Measurements from ENCODE around the gene PPP1R7. TPM values are rescaled to one million over a fixed set of nuclear protein-coding genes. Genes with fewer than 3 reads are reported as not detected.

PPP1R7 gene
- total RNA-seq, 4 donors from 2014 or later: 58.7 to 74.0 (median 68.8) TPM

- no peak overlapping the region for H3K27ac ChIP-seq
- intact Hi-C loops (cut with DNase I): no loop called here
- no peak overlapping the region for H3K4me3 ChIP-seq (replicated peaks in 1 of 3)
- no peak for DNase-seq
- no peaks in the 10 kb centered on the region for H3K9me3 ChIP-seq
- no peaks in the 10 kb centered on the region for H3K27me3 ChIP-seq
- no peaks in the 10 kb centered on the region for H3K4me1 ChIP-seq
- H3K36me3 ChIP-seq: no peaks in the 10 kb centered on the region
- TF ChIP-seq, protein P1, sequence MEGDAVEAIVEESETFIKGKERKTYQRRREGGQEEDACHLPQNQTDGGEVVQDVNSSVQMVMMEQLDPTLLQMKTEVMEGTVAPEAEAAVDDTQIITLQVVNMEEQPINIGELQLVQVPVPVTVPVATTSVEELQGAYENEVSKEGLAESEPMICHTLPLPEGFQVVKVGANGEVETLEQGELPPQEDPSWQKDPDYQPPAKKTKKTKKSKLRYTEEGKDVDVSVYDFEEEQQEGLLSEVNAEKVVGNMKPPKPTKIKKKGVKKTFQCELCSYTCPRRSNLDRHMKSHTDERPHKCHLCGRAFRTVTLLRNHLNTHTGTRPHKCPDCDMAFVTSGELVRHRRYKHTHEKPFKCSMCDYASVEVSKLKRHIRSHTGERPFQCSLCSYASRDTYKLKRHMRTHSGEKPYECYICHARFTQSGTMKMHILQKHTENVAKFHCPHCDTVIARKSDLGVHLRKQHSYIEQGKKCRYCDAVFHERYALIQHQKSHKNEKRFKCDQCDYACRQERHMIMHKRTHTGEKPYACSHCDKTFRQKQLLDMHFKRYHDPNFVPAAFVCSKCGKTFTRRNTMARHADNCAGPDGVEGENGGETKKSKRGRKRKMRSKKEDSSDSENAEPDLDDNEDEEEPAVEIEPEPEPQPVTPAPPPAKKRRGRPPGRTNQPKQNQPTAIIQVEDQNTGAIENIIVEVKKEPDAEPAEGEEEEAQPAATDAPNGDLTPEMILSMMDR (IDR thresholded peaks at IDR 0.05): no peak
- no peak for TF ChIP-seq POLR2A (IDR thresholded peaks at IDR 0.05)
- WGBS, 2 donors: 80 to 93% methylated on average over 1 to 2 of the region's 3 CpGs
Measured at GRCh38 chr2:241205086-241205485, 54.8 kb downstream of the PPP1R7 start.

DNA sequence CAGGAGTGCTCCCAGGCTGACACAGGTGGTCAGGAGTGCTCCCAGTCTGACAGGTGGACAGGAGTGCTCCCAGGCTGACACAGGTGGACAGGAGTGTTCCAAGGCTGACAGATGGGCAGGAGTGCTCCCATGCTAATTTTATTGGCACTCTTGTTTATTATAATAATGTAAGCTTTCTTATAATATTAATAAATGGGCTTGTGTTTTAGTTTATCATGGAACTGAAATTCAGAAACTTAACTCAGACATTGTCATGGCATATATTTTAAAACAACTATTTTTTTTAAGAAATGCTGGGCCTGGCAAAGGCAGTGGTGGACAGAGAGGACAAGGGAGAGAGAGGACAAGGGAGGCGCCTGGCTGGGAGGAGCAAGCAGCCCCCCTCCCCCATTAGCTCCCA lies 56.9 kb downstream of the PPP1R7 start:
- H3K36me3 ChIP-seq: no peaks in the 10 kb centered on the region
- WGBS, 2 donors: 70 to 74% methylated on average over 1 of the region's 1 CpG
- TF ChIP-seq, protein P1 (IDR thresholded peaks at IDR 0.05): no peak
- TF ChIP-seq POLR2A (IDR thresholded peaks at IDR 0.05): no peak
- intact Hi-C loops (cut with DNase I): no loop called here
- H3K9me3 ChIP-seq: no peaks in the 10 kb centered on the region
- no peaks in the 10 kb centered on the region for H3K4me1 ChIP-seq
- H3K27ac ChIP-seq: no peak overlapping the region
- no peaks in the 10 kb centered on the region for H3K27me3 ChIP-seq
- DNase-seq: no peak
- H3K4me3 ChIP-seq (replicated peaks in 1 of 3): no peak overlapping the region

- Histone ChIP-seq H3K9me3 (no peaks in the 10 kb centered on the region), H3K27me3 (no peaks in the 10 kb centered on the region), H3K27ac (no peak overlapping the region), H3K4me3 (replicated peaks in 1 of 3) (no peak overlapping the region), H3K4me1 (no peaks in the 10 kb centered on the region), H3K36me3 (no peaks in the 10 kb centered on the region)
- no peak for DNase-seq
- intact Hi-C loops (cut with DNase I): no loop called here
- 55 to 76% methylated on average over 6 of the region's 6 CpGs for WGBS, 2 donors
- TF ChIP-seq, protein P1 (IDR thresholded peaks at IDR 0.05): no peak
- no peak for TF ChIP-seq POLR2A (IDR thresholded peaks at IDR 0.05)
Measured at GRCh38 chr2:241207641-241208040, 57.4 kb downstream of the PPP1R7 start.

DNA sequence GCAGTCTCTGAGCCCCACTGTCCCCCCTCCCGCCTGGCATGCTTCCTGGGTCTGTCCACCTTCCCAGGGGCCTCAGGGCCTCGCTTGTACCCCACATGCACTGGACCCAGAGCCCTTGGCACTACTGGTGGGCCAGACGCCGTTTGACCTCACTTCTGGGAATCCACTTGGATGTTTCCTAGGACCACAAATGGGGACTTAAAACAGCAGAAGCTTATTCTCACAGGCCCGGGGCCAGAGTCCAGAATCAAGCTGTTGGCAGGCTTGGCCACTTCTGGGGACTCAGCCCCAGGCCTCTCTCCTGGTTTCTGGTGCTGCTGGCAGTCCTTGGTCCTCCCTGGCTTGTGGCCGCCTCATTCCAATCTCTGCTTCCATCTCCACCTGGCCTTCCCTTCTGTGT lies 57.8 kb downstream of the PPP1R7 start:
- no peak for TF ChIP-seq POLR2A (IDR thresholded peaks at IDR 0.05)
- TF ChIP-seq, protein P1 (IDR thresholded peaks at IDR 0.05): no peak
- Histone ChIP-seq H3K36me3 (no peaks in the 10 kb centered on the region), H3K27ac (no peak overlapping the region), H3K4me3 (replicated peaks in 1 of 3) (no peak overlapping the region), H3K9me3 (no peaks in the 10 kb centered on the region), H3K4me1 (no peaks in the 10 kb centered on the region), H3K27me3 (no peaks in the 10 kb centered on the region)
- intact Hi-C loops (cut with DNase I): no loop called here
- 53 to 81% methylated on average over 2 to 3 of the region's 6 CpGs for WGBS, 2 donors
- DNase-seq: no peak

- Histone ChIP-seq H3K4me3 (replicated peaks in 1 of 3) (no peak overlapping the region), H3K27me3 (no peaks in the 10 kb centered on the region), H3K27ac (no peak overlapping the region), H3K36me3 (no peaks in the 10 kb centered on the region), H3K9me3 (no peaks in the 10 kb centered on the region), H3K4me1 (no peaks in the 10 kb centered on the region)
- TF ChIP-seq POLR2A (IDR thresholded peaks at IDR 0.05): no peak
- TF ChIP-seq, protein P1 (IDR thresholded peaks at IDR 0.05): no peak
- no peak for DNase-seq
- 84 to 91% methylated on average over 18 of the region's 33 CpGs for WGBS, 2 donors
- intact Hi-C loops (cut with DNase I): no loop called here
Measured at GRCh38 chr2:241209271-241209670, 59.0 kb downstream of the PPP1R7 start.
